Stimulated activated CD4-positive, alpha-beta T cell treated with anti-CD3 and anti-CD28 coated beads, Interleukin-4, amount 100 ng/mL, for 48 hours (primary cell): ENCODE measurements around the gene SZRD1.

Experiments used
- DNase-seq, 2 donors: peaks; one replicate each; pipeline ENCODE4 v3.0.0-alpha.2; 2020; ENCODE audit warnings: low read depth in 2 of 2

The SZRD1 gene

DNA sequence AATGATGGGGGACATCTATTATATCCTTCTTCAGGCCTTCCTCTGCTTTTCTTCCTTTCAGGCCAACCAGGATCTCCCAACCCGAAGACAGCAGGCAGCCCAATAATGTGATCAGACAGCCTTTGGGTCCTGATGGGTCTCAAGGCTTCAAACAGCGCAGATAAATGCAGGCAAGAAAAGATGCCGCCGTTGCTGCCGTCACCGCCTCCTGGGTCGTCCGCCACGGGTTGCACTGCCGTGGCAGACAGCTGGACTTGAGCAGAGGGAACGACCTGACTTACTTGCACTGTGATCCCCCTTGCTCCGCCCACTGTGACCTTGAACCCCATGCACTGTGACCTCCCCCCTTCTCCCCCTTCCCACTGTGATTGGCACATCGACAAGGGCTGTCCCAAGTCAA lies 27.9 kb downstream of the SZRD1 start:
- no peak for DNase-seq

GRCh38 chr1:16396591-16396990 lies 29.5 kb downstream of the SZRD1 start:
- DNase-seq = no peak

GRCh38 chr1:16397120-16397519 lies 30.1 kb downstream of the SZRD1 start:
- DNase-seq = no peak

DNA sequence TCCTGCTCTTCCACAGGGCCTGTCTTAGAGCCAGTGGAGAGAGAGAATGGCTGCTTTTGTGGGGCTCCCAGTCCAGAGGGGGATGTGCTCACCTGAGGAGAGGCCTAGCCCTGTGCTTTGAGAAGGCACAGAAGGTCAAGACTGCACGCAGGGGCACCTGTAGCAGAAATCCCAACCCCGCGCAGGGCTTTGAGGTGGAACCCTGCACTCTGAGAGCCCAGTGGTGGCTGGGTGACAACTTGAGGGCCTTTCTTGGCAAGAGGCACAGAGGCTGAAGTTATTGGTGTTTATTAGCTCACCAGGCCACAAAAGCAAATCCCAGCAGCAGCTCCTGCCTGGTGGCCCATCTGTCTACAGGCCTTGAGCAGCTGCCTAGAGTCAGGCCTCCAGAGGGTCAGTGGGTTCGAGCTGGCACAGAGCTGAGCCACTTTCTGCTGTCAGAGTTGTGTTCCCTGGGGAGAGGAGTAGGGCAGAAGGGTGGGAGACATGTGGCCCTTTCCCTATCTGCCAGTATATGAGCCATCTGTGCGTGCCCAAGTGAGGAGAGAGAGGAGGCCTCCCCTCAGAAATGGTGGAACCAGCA lies 31.4 kb downstream of the SZRD1 start:
- DNase-seq = no peak

- no peak for DNase-seq
Observed at GRCh38 chr1:16402742-16403141, 35.7 kb downstream of the SZRD1 start.

DNA sequence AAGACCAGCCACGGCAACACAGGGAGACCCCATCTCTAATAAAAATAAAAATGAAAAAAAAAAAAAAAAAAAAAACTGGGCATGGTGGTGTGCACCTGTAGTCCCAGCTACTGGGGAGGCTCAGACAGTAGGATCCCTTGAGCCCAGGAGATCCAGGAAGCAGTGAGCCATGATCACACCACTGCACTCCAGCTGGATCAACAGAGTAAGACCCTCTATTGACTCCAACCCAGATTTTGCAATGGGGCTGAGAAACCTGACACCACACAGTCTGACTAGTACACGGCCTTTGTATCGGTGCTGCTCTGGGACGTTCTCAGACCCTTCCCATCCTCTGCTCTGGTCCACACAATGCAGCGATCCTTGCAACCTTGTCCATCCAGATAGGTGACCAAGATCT lies 38.4 kb downstream of the SZRD1 start:
- DNase-seq = no peak

DNA sequence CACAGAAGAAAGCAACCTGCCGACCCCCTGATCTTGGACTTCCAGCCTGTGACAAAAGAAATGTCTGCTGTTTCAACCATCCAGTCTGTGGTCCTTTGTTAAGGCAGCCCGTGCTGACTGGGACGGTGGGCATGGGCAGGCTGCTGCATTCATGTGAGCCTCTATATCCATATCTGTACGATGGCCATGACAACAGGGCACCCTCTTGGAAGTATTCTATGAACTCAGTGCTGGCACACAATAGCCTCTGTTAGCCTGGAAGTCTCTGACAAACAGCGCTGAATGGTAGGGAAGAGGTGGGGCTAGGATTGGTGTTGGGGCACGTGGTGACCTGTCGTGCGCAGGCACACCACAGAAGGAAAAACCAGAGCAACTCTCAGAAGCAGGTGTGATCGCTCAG lies 39.8 kb downstream of the SZRD1 start:
- no peak for DNase-seq

GRCh38 chr1:16409536-16410152 lies 42.6 kb downstream of the SZRD1 start:
- no peak for DNase-seq

- no peak for DNase-seq
Observed at GRCh38 chr1:16410803-16411202, 43.8 kb downstream of the SZRD1 start.

GRCh38 chr1:16413191-16413590 lies 46.1 kb downstream of the SZRD1 start:
- no peak for DNase-seq

- DNase-seq = no peak
Observed at GRCh38 chr1:16418823-16419425, 51.9 kb downstream of the SZRD1 start.

DNA sequence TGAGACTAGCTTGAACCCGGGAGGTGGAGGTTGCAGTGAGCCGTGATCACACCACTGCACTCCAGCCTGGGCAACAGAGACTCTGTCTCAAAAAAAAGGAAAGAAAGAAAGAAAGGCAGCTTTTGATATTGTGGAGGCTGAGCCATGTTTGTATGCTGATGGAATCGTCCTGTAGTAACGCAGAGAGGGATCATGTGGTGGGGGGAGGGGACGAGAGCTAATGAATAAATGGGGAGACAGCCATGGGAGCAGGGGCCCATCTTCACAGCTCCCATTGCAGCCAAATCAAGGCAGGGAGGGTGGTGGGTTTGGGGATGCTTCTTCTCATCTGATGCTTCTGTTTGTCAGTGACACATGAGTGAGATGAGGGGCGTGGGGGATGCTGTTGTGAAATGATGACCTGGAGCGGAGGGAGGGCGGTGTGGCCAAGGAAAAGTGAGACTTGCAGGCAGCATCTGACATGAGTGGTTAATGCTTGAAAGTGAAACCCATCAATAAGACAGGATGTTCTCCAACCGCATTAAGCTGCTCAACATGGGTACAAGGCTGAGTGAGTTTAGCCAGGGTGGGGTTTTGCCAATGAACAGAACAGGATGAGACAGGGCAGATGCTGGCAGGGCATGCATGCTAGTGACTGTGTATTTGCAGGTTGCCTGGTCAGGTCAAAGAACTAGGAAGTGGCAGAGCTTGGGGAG lies 53.5 kb downstream of the SZRD1 start:
- DNase-seq = peak; percentile 56 to 60

DNA sequence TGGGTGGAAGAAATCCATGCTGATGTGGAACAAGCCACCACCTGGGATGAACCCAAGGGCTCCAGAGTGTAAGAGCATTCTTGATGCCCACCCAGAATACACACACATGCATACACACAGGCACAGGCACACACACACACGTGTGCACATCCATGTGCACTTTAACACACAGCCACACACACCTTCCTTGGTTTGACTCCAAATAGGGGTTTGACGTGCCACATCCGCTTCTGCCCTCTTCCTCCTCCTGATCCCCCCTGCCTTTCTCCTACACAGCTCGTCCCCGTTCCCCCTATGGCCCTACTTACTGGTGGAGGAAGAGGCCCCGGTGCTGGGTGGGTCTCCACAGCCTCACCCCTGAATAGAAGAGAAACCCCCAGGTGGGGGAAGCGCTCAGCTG lies 54.2 kb downstream of the SZRD1 start:
- no peak for DNase-seq

GRCh38 chr1:16422041-16422440 lies 55.0 kb downstream of the SZRD1 start:
- no peak for DNase-seq

- no peak for DNase-seq
Observed at GRCh38 chr1:16425125-16426025, 58.3 kb downstream of the SZRD1 start.

GRCh38 chr1:16430606-16431005 lies 63.6 kb downstream of the SZRD1 start:
- DNase-seq = no peak

- no peak for DNase-seq
Observed at GRCh38 chr1:16433030-16433429, 66.0 kb downstream of the SZRD1 start.

- no peak for DNase-seq
Observed at GRCh38 chr1:16434007-16434406, 67.0 kb downstream of the SZRD1 start.

- DNase-seq = no peak
Observed at GRCh38 chr1:16434501-16434900, 67.5 kb downstream of the SZRD1 start.

- DNase-seq = no peak
Observed at GRCh38 chr1:16436946-16437474, 70.0 kb downstream of the SZRD1 start, which contains the start of gene SPATA21. Gene SPATA21 (minus strand): TSS chr1:16437424. CDS start chr1:16431371, 6,053 bp downstream.

- DNase-seq = no peak
Observed at GRCh38 chr1:16438516-16438915, 71.5 kb downstream of the SZRD1 start.

DNA sequence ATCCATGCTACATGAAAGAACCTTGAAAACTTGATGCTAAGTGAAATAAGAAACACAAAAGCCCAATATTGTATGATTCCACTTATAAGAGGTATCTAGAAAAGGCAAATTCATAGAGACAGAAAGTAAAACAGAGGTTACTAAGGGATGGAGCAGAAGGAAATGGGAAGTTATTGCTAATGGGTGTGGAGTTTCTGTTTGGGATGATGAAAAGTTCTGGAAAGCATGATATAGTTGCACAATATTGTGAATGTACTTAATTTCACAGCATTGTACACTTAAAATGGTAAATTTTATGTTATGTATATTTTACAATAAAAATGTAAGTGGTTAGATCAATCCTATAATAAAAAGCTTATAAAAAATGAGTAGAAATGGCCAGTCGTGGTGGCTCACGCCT lies 71.9 kb downstream of the SZRD1 start:
- DNase-seq = no peak
